DND-41 (cell line): ENCODE results near the gene LYRM4.

Source experiments
- ATAC-seq: fragments of 200-7000 bp; cut with Tn5 transposase; 3 replicates; pipeline ENCODE4 v1.9.1; 2021; ENCODE audit warnings: low read depth; ENCODE audit not compliant: insufficient read depth
- DNase-seq: peaks from one replicate; pipeline ENCODE4 v3.0.0-alpha.2; 2020
- H2AFZ ChIP-seq: 2 replicates; pipeline ENCODE4 v1.6.0; 2012; ENCODE audit warnings: low read depth, low read length
- H3K27ac ChIP-seq: 2 replicates; pipeline ENCODE4 v1.5.1; 2012; ENCODE audit warnings: low read length, inconsistent platforms
- H3K27me3 ChIP-seq: fragments of 200-600 bp; sonication (generic); 2 replicates; pipeline ENCODE4 v1.6.0; 2012; ENCODE audit warnings: low read length, mild to moderate bottlenecking, inconsistent platforms; ENCODE audit not compliant: insufficient read depth, poor library complexity
- H3K36me3 ChIP-seq: 2 replicates; pipeline ENCODE4 v1.5.1; 2012; ENCODE audit warnings: low read length, inconsistent platforms; ENCODE audit not compliant: insufficient read depth
- H3K4me1 ChIP-seq: 2 replicates; pipeline ENCODE4 v1.5.1; 2012; ENCODE audit warnings: mild to moderate bottlenecking, low read length; ENCODE audit not compliant: insufficient read depth
- H3K4me2 ChIP-seq: 2 replicates; pipeline ENCODE4 v1.6.0; 2012; ENCODE audit warnings: mild to moderate bottlenecking, moderate library complexity, low read length, inconsistent platforms; ENCODE audit not compliant: insufficient read depth
- H3K4me3 ChIP-seq, 2 experiments: fragments of 200-600 bp in 1 of 2; shearing (Covaris generic) in 1 of 2; 2 replicates each; pipeline ENCODE4 v1.5.1; 2012 to 2016; ENCODE audit warnings: inconsistent platforms in 2 of 2, low read length in 2 of 2, mild to moderate bottlenecking in 2 of 2, low read depth in 1 of 2, moderate library complexity in 1 of 2
- H3K79me2 ChIP-seq: 2 replicates; pipeline ENCODE4 v1.6.0; 2012; ENCODE audit warnings: low read length, inconsistent platforms; ENCODE audit not compliant: insufficient read depth
- H3K9ac ChIP-seq: 2 replicates; pipeline ENCODE4 v1.6.0; 2012; ENCODE audit warnings: low read depth, mild to moderate bottlenecking, inconsistent platforms, low read length, moderate library complexity
- H3K9me3 ChIP-seq: 2 replicates; pipeline ENCODE4 v1.5.1; 2012; ENCODE audit warnings: low read length, moderate library complexity, mild to moderate bottlenecking, inconsistent platforms; ENCODE audit not compliant: insufficient read depth, severe bottlenecking
- H4K20me1 ChIP-seq: 2 replicates; pipeline ENCODE4 v1.6.0; 2012; ENCODE audit warnings: low read length; ENCODE audit not compliant: insufficient read depth
- EZH2 ChIP-seq: IDR thresholded peaks from 3 replicates; pipeline ENCODE4 v1.6.1; 2012; ENCODE audit warnings: borderline replicate concordance, low read depth, mild to moderate bottlenecking, moderate library complexity, low read length, inconsistent platforms; ENCODE audit not compliant: severe bottlenecking
- TF ChIP-seq, protein P1 (sequence below): IDR thresholded peaks from 2 replicates; pipeline ENCODE4 v1.5.1; 2012; ENCODE audit warnings: borderline replicate concordance, low read length, moderate library complexity, mild to moderate bottlenecking; ENCODE audit not compliant: poor library complexity, severe bottlenecking; ENCODE audit errors: extremely low read depth

Gene LYRM4

DNA sequence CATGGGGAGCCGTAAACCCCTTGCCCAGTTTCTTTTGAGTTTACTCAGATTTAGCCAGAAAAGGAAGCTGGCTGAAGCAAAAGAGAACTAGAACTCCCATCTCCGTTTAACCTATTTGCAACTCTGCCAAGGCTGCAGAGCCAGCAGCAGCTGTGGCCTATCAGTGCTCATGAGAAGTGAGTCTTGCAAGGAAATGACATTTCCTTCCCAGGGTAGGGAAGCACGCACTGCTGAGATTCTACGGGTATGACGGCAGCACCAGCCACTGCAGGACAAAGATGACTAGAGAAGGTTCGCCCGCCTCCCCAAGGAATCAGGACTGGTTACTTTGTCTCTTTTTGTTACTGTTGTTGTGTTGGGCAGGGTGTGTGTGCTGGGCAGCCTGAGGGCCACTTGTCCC lies 128.0 kb downstream of the LYRM4 start:
- Histone ChIP-seq H2AFZ (no peak overlapping the region), H3K9ac (no peak overlapping the region), H3K4me2 (no peak overlapping the region), H3K36me3 (no peaks in the 10 kb centered on the region), H3K27ac (no peak overlapping the region), H3K4me1 (no peaks in the 10 kb centered on the region; the same call in 1 of the 2 replicates), H3K9me3 (no peaks in the 10 kb centered on the region), H3K4me3 (no peak overlapping the region), H4K20me1 (peaks cover 5% of the 10 kb centered on the region; the same call in 1 of the 2 replicates), H3K27me3 (no peaks in the 10 kb centered on the region), H3K79me2 (no peaks in the 10 kb centered on the region)
- no peak for ATAC-seq
- no peak for TF ChIP-seq EZH2
- TF ChIP-seq, protein P1, sequence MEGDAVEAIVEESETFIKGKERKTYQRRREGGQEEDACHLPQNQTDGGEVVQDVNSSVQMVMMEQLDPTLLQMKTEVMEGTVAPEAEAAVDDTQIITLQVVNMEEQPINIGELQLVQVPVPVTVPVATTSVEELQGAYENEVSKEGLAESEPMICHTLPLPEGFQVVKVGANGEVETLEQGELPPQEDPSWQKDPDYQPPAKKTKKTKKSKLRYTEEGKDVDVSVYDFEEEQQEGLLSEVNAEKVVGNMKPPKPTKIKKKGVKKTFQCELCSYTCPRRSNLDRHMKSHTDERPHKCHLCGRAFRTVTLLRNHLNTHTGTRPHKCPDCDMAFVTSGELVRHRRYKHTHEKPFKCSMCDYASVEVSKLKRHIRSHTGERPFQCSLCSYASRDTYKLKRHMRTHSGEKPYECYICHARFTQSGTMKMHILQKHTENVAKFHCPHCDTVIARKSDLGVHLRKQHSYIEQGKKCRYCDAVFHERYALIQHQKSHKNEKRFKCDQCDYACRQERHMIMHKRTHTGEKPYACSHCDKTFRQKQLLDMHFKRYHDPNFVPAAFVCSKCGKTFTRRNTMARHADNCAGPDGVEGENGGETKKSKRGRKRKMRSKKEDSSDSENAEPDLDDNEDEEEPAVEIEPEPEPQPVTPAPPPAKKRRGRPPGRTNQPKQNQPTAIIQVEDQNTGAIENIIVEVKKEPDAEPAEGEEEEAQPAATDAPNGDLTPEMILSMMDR: no peak
- no peak for DNase-seq

DNA sequence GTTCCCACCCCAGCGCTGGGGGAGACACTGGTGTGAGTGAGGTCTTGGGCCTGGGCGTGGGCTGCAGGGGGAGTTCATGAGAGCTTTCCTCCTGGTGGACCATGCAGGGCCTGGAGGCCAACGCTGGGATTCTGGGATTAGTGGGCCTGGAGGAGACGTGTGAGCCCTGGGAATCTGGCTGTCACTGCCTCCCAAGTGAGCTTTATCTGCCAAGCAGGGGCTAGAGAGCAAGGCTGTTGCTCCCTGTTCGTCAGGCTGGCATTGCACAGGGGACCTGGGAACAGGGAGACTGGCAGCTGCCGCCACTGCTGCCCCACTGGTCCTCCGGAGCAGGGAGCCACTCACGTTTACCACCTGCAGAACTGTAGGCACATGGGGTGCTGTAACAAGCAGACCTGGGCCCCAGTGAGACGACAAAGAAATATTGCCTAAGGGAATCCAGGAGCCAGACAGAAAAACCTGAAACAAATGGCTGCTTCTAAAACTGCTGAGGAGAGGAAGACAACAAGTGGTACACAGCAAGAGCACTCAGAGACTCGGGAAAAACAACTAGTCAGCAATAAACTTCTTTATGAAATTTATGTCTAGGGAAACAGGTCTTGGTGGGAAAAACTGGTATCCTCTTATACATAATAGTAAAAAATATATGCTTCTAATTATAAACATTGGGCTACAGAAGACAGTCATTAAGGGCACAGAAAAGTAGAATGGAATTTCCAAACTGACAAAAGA lies 130.4 kb downstream of the LYRM4 start:
- H3K27me3 ChIP-seq: no peaks in the 10 kb centered on the region
- H4K20me1 ChIP-seq: 0 out of 2 replicates have a peak, but pooled peaks cover 7% of the 10 kb centered on the region
- no peak overlapping the region for H3K4me2 ChIP-seq
- H3K36me3 ChIP-seq: no peaks in the 10 kb centered on the region
- no peaks in the 10 kb centered on the region for H3K79me2 ChIP-seq
- no peak overlapping the region for H3K4me3 ChIP-seq
- ATAC-seq (no peak), DNase-seq (no peak)
- TF ChIP-seq, protein P1: no peak
- H3K27ac ChIP-seq: no peak overlapping the region
- no peaks in the 10 kb centered on the region; the same call in 1 of the 2 replicates for H3K4me1 ChIP-seq
- no peak overlapping the region for H2AFZ ChIP-seq
- no peaks in the 10 kb centered on the region for H3K9me3 ChIP-seq
- H3K9ac ChIP-seq: no peak overlapping the region

DNA sequence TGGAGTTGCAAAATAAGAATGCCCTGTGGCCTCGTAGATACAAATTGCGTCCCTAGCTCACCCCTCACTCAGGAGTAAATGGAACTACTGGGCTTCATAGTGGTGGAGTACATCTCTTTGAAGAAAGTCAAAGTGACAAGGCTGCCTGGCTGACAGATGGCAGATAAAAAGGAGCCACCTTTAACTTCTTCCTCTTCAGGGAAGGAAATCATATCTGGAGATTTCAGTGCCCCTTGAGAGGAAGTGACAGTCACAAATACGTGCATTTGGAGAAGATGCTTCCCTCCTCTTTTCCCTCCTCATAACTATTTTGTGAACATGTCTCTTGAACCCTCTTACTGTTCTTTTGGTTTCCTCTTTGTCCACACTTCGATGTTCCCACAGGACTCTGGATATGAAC lies 132.4 kb downstream of the LYRM4 start:
- TF ChIP-seq, protein P1: no peak
- TF ChIP-seq EZH2: no peak
- Histone ChIP-seq H3K79me2 (no peaks in the 10 kb centered on the region), H3K27me3 (no peaks in the 10 kb centered on the region), H3K9me3 (no peaks in the 10 kb centered on the region), H3K27ac (no peak overlapping the region), H3K4me3 (no peak overlapping the region), H3K4me1 (no peaks in the 10 kb centered on the region; the same call in 1 of the 2 replicates), H3K36me3 (no peaks in the 10 kb centered on the region), H3K9ac (no peak overlapping the region), H3K4me2 (no peak overlapping the region), H4K20me1 (peaks cover 17% of the 10 kb centered on the region), H2AFZ (no peak overlapping the region)
- ATAC-seq: peak; percentile 39; the same call in 1 of the 3 replicates
- no peak for DNase-seq
